B cell (primary cell): ENCODE data around the gene TMEM9. TPM values are rescaled to one million over a fixed set of nuclear protein-coding genes. Genes with fewer than 3 reads are reported as not detected.

Source experiments
- ATAC-seq: fragments of 200-7000 bp; cut with Tn5 transposase; one replicate; pipeline ENCODE4 v1.10.0; 2021; ENCODE audit warnings: low read depth, mild to moderate bottlenecking, moderate number of reproducible peaks, moderate library complexity
- CTCF ChIA-PET: fragments of 350-600 bp; sonication (Branson Sonifier 250); formaldehyde crosslinking; loops from one replicate; lab custom pipeline; 2021; ENCODE audit warnings: antibody characterized with exemption, inconsistent platforms; lab: Charles Lee
- POLR2A ChIA-PET: fragments of 350-600 bp; sonication (Branson Sonifier 250); formaldehyde crosslinking; loops from one replicate; lab custom pipeline; 2021; ENCODE audit warnings: antibody characterized with exemption; lab: Charles Lee
- DNase-seq: peaks from one replicate; pipeline ENCODE4 v3.0.0; 2013
- H2AFZ ChIP-seq: 2 replicates; pipeline ENCODE4 v1.6.1; 2012; ENCODE audit warnings: mild to moderate bottlenecking, low read depth, low read length; ENCODE audit not compliant: insufficient read depth, poor library complexity, severe bottlenecking
- H3K27ac ChIP-seq, 2 donors: 1 replicate in 1 of 2; 2 replicates in 1 of 2; pipeline ENCODE4 v1.5.1; 2012 to 2013; ENCODE audit warnings: low read length in 2 of 2, mild to moderate bottlenecking in 2 of 2, moderate library complexity in 1 of 2
- H3K27me3 ChIP-seq, 4 experiments: fragments of 200-600 bp in 1 of 4; sonication (generic) in 1 of 4; replicated peaks in 1 of 4; 1 replicate in 2 of 4; 2 replicates in 2 of 4; pipeline versions ENCODE4 v1.6.1 to v1.7.0; 2013 to 2016; ENCODE audit warnings: low read length in 3 of 4, mild to moderate bottlenecking in 2 of 4, mixed read lengths in 1 of 4, moderate library complexity in 1 of 4; ENCODE audit not compliant: insufficient read depth in 4 of 4, control insufficient read depth in 3 of 4; ENCODE audit errors: control extremely low read depth in 1 of 4
- H3K36me3 ChIP-seq, 2 experiments: replicated peaks in 1 of 2; 1 replicate in 1 of 2; 2 replicates in 1 of 2; pipeline versions ENCODE4 v1.6.1 to v1.7.1; 2013; ENCODE audit warnings: low read length in 1 of 2; ENCODE audit not compliant: insufficient read depth in 2 of 2, control insufficient read depth in 1 of 2; ENCODE audit errors: control extremely low read depth in 1 of 2, extremely low read depth in 1 of 2
- H3K4me1 ChIP-seq, 2 donors: fragments of 200-600 bp in 1 of 2; sonication (generic) in 1 of 2; 1 replicate in 1 of 2; 2 replicates in 1 of 2; pipeline versions ENCODE4 v1.5.1 to v1.6.1; 2013 to 2017; ENCODE audit warnings: low read length in 2 of 2; ENCODE audit not compliant: control insufficient read depth in 2 of 2, insufficient read depth in 2 of 2
- H3K4me2 ChIP-seq: replicated peaks from 2 replicates; pipeline ENCODE3; 2012; ENCODE audit warnings: mild to moderate bottlenecking, low read depth, low read length; ENCODE audit not compliant: poor library complexity, severe bottlenecking
- H3K4me3 ChIP-seq, 5 experiments: fragments of 200-600 bp in 1 of 5; sonication (generic) in 1 of 5; 1 replicate in 3 of 5; 2 replicates in 2 of 5; pipeline versions ENCODE4 v1.5.1 to v1.7.0; 2011 to 2016; ENCODE audit warnings: low read length in 4 of 5, mild to moderate bottlenecking in 4 of 5, low read depth in 2 of 5, control low read depth in 1 of 5, moderate library complexity in 1 of 5; ENCODE audit not compliant: insufficient read depth in 1 of 5; ENCODE audit errors: control extremely low read depth in 1 of 5, extremely low read depth in 1 of 5
- H3K79me2 ChIP-seq: fragments of 200-600 bp; sonication (generic); one replicate; pipeline ENCODE4 v1.6.0; 2016; ENCODE audit warnings: low read length; ENCODE audit not compliant: control insufficient read depth, insufficient read depth
- H3K9ac ChIP-seq: fragments of 200-600 bp; sonication (generic); 2 replicates; pipeline ENCODE4 v1.6.1; 2017; ENCODE audit warnings: mild to moderate bottlenecking, low read length, moderate library complexity
- H3K9me3 ChIP-seq, 3 donors: one replicate each; pipeline versions ENCODE4 v1.6.1 to v1.7.1; 2013; ENCODE audit warnings: low read length in 2 of 3; ENCODE audit not compliant: control insufficient read depth in 2 of 3, insufficient read depth in 1 of 3; ENCODE audit errors: control extremely low read depth in 1 of 3
- H4K20me1 ChIP-seq: 2 replicates; pipeline ENCODE4 v1.6.0; 2012; ENCODE audit warnings: mild to moderate bottlenecking, low read length; ENCODE audit not compliant: insufficient read depth, control insufficient read depth, poor library complexity, severe bottlenecking
- H3K27ac Mint-ChIP-seq: one replicate; pipeline ENCODE4 v1.8.0; 2021; ENCODE audit warnings: mixed read lengths
- H3K27me3 Mint-ChIP-seq: one replicate; pipeline ENCODE4 v1.8.0; 2021; ENCODE audit warnings: mixed read lengths
- H3K4me1 Mint-ChIP-seq: one replicate; pipeline ENCODE4 v1.8.0; 2021; ENCODE audit warnings: mixed read lengths
- H3K4me3 Mint-ChIP-seq: one replicate; pipeline ENCODE4 v1.8.0; 2021; ENCODE audit warnings: mixed read lengths
- H3K9me3 Mint-ChIP-seq: one replicate; pipeline ENCODE4 v1.8.0; 2022; ENCODE audit warnings: mixed read lengths; ENCODE audit not compliant: insufficient read depth
- CTCF ChIP-seq: fragments of 200-600 bp; IDR thresholded peaks from one replicate; pipeline ENCODE4 v1.8.0; 2022; ENCODE audit warnings: antibody characterized with exemption, mild to moderate bottlenecking
- EZH2 ChIP-seq: IDR thresholded peaks from 2 replicates; pipeline ENCODE4 v1.6.1; 2012; ENCODE audit warnings: borderline replicate concordance, low read depth, mild to moderate bottlenecking, moderate library complexity, low read length; ENCODE audit not compliant: insufficient read depth, poor library complexity, severe bottlenecking
- WGBS: methylation state at CpG from one replicate; pipeline ENCODE4 v1.1.5; 2013; ENCODE audit warnings: missing lambda C conversion rate; ENCODE audit not compliant: insufficient coverage; 5-methylcytosine and 5-hydroxymethylcytosine counted together
- intact Hi-C: fragments of 100-400 bp; cut with micrococcal nuclease; formaldehyde crosslinking; loops from one replicate; pipeline ENCODE4 v1.10.0; 2022
- polyA plus RNA-seq: library from polyadenylated mRNA; depleted of rRNA; stranded (reverse); fragments of >200 nt; gene quantifications from 2 replicates; pipeline ENCODE4 v1.2.3, GENCODE V29; 2012
- total RNA-seq, 2 donors: library from RNA; stranded (reverse); fragments of 120-200 nt in 1 of 2; gene quantifications; 1 replicate in 1 of 2; 2 replicates in 1 of 2; pipeline versions ENCODE4 v1.2.3 to v1.2.4, GENCODE V29; 2013 to 2022

Gene TMEM9
- total and polyA plus RNA-seq, 2 donors (not counting 1 experiment from before 2014, with no cell fraction given) = 23.6 to 29.2 TPM

GRCh38 chr1:201143726-201144635 is 10.3 kb downstream of the TMEM9 start:
- POLR2A ChIA-PET = no interaction called here
- intact Hi-C loops = no loop called here
- Mint-ChIP-seq H3K27me3 (no peaks in the 10 kb centered on the region), H3K4me3 (no peak overlapping the region), H3K27ac (no peak overlapping the region), H3K4me1 (peaks cover 4% of the 10 kb centered on the region), H3K9me3 (no peaks in the 10 kb centered on the region)
- H3K27ac ChIP-seq = no peak overlapping the region
- ATAC-seq (no peak), DNase-seq (no peak)
- TF ChIP-seq CTCF = no peak
- no peak for TF ChIP-seq EZH2
- H3K4me2 ChIP-seq = no peak overlapping the region
- peaks cover 0 to 6% of the 10 kb centered on the region in 2 donors for H3K4me1 ChIP-seq
- CTCF ChIA-PET = no interaction called here
- H4K20me1 ChIP-seq = no peaks in the 10 kb centered on the region
- H3K9ac ChIP-seq = no peak overlapping the region
- WGBS = 89% methylated on average over 13 of the region's 18 CpGs
- H2AFZ ChIP-seq = no peak overlapping the region
- no peak overlapping the region for H3K4me3 ChIP-seq
- peaks cover 0 to 65% of the 10 kb centered on the region in 2 experiments for H3K36me3 ChIP-seq
- H3K9me3 ChIP-seq = no peaks in the 10 kb centered on the region
- no peaks in the 10 kb centered on the region for H3K27me3 ChIP-seq
- H3K79me2 ChIP-seq = no peaks in the 10 kb centered on the region
